GOT3 (cell line): ENCODE results near the gene RAD23B.
"Not testable (repeated sequence)": the region's sequence is repeated elsewhere in the genome, so short reads cannot be mapped to it uniquely, and the experiment has no call there.

Experiments
- DNase-seq: peaks from one replicate; lab custom pipeline; 2025; ENCODE audit warnings: mixed read lengths; lab: John Stamatoyannopoulos, UW

RAD23B gene

DNA sequence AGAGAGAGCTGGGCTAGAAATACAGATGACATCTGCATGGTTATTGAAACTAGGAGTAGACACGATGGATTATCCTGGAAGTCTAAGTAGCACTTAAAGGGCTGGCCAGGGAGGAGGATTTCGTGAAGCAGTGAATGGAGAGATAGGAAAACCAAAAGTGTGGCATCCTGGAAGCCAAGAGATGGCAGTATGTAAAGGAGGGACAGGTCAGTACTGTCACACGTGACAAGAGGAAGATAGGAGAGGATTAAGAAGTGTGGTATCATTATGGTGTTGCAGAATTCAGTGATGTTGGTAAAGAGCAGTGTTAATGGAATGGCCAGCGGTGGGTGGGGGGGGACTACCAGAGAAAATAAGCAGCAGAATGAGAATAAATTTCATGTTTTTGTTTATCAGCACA lies 11.7 kb downstream of the RAD23B start:
- DNase-seq: no peak

DNA sequence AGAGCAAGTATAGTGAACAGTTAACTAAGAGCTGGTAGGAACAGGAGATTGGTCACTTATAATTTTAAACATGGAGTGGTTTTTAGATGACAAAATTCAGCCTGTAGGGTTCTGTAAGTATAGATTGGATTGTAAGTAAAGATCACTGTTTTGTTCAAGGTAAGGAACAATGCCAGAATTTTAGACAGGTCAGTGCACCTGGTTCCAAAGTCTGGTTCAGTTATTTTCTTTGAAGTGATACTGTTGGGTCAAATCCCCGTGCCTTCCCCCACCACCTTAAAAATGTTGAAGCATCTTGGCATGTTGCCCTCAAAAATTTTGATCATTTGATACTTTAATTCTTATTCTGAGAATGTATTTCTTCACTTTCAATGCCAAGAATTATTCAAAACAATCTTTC lies 12.9 kb downstream of the RAD23B start:
- DNase-seq: no peak

GRCh38 chr9:107296592-107296991 lies 13.5 kb downstream of the RAD23B start:
- not testable (repeated sequence) for DNase-seq

DNA sequence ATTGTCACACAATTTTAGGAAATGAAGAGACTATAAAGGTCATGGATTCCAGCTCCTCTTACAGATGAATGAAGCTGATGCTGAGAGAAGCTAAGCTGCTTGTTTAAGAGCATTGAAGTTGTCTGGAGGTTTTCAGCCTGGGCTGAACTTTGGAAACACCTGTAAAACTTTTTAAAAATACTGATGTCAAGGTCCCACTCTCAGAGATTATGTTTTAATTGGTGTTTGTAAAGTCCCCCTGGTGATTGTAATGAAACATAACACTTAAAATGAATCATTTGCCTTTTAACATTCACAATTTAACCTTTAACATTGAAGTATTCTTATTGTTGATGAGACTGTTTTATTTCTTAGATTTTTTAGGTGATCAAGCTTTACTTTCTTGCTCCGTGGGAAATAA lies 16.4 kb downstream of the RAD23B start:
- no peak for DNase-seq

DNA sequence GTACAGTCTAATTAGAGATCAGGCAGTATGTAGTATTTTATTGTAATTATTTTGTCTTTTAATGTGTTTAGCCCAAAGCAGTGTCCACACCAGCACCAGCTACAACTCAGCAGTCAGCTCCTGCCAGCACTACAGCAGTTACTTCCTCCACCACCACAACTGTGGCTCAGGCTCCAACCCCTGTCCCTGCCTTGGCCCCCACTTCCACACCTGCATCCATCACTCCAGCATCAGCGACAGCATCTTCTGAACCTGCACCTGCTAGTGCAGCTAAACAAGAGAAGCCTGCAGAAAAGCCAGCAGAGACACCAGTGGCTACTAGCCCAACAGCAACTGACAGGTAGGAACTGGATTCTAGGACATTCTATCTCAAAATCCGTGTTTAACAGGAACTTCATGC lies 23.2 kb downstream of the RAD23B start:
- no peak for DNase-seq

DNA sequence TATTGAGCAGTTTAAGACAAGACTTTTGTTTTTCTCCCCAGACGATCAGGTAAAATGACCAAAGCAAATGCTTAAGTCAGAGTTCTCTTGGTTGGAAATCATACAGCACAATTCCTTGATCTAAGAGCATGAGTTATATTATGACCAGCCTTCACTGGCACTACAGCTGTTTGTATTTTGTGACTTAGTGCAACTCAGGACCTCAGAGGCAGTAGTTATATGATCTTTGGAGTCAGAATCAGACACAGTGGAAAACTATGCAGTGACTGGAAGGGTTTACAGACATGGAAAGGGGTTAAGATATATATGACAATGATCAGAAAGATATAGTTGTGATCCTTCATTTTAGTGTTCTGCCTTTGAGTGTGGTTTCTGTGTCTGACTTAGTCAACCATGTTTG lies 24.3 kb downstream of the RAD23B start:
- DNase-seq: no peak

DNA sequence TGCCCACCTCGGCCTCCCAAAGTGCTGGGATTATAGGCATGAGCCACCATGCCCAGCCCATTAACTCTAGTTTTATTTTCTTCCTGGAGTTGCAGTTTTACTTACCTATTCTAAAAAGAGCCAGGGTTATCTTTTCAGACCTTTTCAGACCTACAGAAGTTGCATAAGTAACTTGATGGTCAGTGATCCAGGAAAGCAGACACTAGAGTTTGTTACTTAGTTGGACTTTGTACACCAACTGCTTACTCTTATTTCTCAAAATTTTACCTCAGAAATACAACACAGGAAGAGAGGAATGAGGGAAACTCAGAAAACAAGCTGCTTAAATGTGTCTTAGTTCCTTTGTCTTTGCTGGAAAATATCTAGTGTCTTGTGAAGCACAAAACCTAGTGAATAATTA lies 25.4 kb downstream of the RAD23B start:
- no peak for DNase-seq

- DNase-seq: no peak
Observed at GRCh38 chr9:107309271-107309670, 26.2 kb downstream of the RAD23B start.

DNA sequence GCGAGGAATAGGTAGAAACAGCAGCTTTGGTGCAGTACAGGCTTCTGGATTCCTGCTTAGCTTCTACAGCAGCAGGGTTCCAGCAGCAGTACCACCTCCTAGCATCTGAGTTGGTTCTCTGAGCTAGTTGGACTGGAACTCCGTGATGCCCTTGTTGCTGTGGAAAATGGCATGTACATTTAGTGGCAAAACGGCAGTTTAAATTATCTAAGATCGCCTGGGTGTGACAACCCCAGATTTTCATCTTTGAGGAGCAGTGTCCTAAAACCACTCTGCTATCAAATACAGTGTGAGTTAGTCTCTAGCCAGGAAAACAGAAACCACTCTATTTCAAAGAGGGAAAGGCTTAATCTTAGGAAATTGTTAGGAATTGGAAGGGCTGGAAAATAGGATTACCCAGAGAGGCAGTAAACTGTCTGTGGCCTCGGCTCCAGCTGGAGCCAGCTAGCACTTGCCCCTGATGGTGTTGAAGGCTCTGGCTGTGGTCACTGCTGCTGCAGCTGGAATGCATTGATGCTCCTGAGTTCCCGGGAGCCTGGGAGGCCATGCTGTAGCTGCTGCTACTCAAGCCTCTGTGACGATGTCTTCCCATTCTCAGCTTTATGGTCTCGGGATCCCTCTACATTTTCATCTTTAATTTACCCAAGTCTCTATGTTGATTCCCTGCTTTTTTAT lies 29.4 kb downstream of the RAD23B start:
- DNase-seq: no peak

- no peak for DNase-seq
Observed at GRCh38 chr9:107313555-107314096, 30.5 kb downstream of the RAD23B start.

DNA sequence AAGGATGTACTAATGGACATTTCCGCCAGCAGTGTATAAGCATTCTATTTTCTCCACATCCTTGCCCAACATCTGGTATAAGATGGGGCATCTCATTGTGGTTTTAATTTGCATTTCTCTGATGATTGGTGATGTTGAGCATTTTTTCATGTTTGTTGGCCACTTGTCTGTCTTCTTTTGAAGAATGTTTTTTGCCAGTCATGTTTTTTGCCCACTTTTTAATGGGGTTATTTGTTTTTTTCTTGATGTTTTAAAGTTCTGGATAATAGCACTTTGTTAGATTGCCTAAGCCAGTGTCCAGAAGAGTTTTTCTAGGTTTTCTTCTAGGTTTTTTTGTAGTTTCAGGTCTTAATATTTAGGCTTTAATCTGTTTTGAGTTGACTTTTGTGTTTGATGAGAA lies 31.7 kb downstream of the RAD23B start:
- no peak for DNase-seq

DNA sequence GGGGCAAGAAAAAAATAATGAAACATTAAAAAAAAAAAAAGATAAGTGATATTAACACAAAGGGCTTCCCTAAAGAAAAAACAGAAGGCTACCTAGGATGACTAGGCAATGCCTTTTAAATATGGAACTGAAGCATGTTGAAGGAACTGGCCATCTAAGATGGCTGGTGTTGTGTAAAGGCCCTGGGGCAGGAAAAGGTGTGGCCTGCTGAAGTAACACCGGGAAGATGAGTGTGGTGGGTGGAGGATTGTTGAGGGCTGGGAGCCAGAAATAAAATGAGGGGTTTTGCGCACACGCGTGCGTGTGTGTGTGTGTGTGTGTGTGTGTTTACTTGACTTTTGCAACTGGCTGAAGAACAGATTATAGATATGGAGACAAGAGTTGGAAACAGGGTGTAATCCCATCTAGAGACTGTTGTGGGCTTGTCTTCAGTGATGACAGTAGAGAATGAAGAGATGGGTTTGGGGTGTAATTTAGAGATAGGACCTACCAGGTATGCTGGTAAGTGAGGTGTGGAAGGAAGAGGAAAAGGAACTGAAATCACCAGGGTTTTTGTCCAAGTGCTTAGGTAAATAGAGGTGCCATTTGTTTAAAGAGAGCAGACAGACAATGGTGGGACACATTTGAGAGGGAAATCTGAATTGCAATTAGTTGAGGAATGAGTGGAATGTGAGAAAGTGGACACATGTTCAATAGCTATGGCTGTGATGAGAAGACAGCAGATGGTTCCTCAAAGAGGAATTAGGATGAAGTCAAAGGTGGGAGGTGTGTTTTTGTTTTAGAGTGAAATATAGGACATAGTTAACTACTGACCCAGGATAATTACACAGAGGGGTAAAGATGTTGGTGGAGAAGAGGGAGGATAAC lies 33.9 kb downstream of the RAD23B start:
- no peak for DNase-seq

DNA sequence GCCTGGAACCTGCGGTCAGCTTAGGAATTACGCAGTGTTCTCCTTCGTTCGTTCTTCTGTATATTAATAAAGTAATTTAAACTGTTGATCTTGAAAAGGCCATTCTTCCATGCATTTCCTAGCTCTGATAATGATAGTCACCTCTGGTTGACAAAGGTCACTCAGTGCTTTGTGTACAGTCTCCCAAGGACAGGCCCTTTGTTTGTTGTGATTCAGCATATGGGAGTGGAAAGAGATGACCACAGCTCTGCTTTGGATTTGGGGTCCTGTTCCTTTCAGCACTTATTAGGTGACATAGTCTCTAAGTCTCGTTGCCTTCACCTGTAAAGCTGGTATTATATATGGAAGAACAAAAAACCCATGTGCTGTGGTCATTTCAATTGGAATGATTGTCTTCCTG lies 39.6 kb downstream of the RAD23B start:
- no peak for DNase-seq

- DNase-seq: no peak
Observed at GRCh38 chr9:107323836-107324585, 40.9 kb downstream of the RAD23B start.

- no peak for DNase-seq
Observed at GRCh38 chr9:107325842-107326241, 42.8 kb downstream of the RAD23B start.

DNA sequence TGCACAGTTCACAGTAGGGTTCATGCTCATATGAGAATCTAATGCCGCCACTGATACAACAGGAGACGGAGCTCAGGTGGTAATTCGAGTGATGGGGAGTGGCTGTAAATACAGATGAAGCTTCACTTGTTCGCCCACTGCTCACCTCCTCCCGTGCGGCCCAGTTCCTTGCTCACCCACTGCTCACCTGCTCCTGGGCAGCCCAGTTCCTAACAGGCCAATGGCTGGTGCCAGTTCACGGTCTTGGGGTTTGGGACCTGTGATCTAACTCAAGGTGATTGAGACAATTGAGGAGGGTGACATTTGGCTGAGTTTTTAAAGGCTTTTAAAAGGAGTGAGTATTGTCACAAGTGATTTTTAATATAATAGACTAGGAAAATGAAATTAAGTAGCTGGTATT lies 45.4 kb downstream of the RAD23B start:
- no peak for DNase-seq

GRCh38 chr9:107330420-107330819 lies 47.3 kb downstream of the RAD23B start:
- DNase-seq: no peak

DNA sequence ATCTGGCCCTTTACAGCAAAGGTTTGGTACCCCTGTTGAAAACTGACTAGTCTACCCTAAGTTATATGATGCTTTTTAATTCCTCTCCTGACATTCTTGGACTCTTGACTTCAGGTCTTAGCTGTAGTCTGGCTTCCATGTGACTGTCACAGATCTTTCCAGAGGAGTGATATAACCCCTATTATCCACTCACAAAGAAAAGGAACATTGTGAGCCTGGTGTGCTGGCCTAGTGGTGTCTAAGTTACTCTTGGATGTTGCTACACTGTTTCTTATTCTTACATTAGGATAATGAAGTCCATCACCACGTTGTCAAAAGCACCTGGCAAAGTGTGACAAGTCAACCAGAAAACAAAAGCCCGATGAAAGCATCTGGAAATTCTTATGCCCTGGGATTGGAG lies 49.8 kb downstream of the RAD23B start:
- no peak for DNase-seq

- no peak for DNase-seq
Observed at GRCh38 chr9:107333363-107333762, 50.3 kb downstream of the RAD23B start.

- DNase-seq: no peak
Observed at GRCh38 chr9:107334103-107334776, 51.2 kb downstream of the RAD23B start.

DNA sequence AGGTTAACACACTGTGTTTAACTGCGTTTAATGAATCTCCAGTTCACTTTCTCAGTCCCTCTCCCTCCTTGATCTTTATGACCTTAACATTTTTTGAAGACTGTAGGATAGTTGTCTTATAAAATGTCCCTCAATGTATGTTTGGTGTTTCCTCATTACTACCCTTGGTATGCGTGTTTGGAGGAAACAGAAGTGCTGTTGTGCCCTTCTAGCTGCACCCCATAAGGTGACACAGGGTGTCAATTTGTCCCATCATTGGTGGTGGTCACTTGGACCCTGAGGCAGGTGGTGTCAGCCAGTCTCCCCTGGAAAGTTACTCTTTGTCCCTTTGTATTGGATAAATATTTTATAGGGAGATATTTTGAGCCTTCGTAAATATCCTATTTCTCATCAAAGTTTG lies 52.3 kb downstream of the RAD23B start:
- no peak for DNase-seq
